Endothelial cell of umbilical vein (primary cell): Measurements from ENCODE around the gene GTF3C1. TPM values are rescaled to one million over a fixed set of nuclear protein-coding genes. Genes with fewer than 3 reads are reported as not detected.

Experiments
- BruUV-seq: library from RNA; stranded (reverse); fragments of 400-500 nt; replicated peaks from 2 replicates; lab custom pipeline; 2021; lab: Mats Ljungman, UMichigan
- CTCF ChIA-PET: fragments of 300-600, 350-600 bp; sonication (Branson Sonifier 250); formaldehyde crosslinking; loops from one replicate; lab custom pipeline; 2021; ENCODE audit warnings: antibody characterized with exemption, inconsistent platforms; lab: Charles Lee
- POLR2A ChIA-PET: fragments of 300-600, 350-600 bp; sonication (Branson Sonifier 250); formaldehyde crosslinking; loops from one replicate; lab custom pipeline; 2021; ENCODE audit warnings: antibody characterized with exemption, inconsistent platforms; lab: Charles Lee
- DNase-seq: peaks from one replicate; pipeline ENCODE4 v3.0.0-alpha.2; 2011; ENCODE audit warnings: low read depth, low spot score
- FAIRE-seq: peaks from 2 replicates; lab custom pipeline; 2011; peaks lifted over from hg19 to GRCh38; lab: Jason Lieb, UNC
- H2AFZ ChIP-seq: 2 replicates; pipeline ENCODE4 v1.6.0; 2012; ENCODE audit warnings: low read depth, low read length, control low read depth, inconsistent platforms
- H3K27ac ChIP-seq: 2 replicates; pipeline ENCODE4 v1.5.1; 2011; ENCODE audit warnings: low read depth, mild to moderate bottlenecking, control low read depth, low read length, moderate library complexity; ENCODE audit not compliant: insufficient read depth
- H3K27me3 ChIP-seq, 2 experiments: 2 replicates each; pipeline versions ENCODE4 v1.6.0 to v1.6.1; 2011; ENCODE audit warnings: low read length in 2 of 2, mixed read lengths in 1 of 2; ENCODE audit not compliant: control insufficient read depth in 2 of 2, insufficient read depth in 2 of 2
- H3K36me3 ChIP-seq, 2 experiments: 2 replicates in 1 of 2; 3 replicates in 1 of 2; pipeline ENCODE4 v1.5.1; 2011; ENCODE audit warnings: low read length in 2 of 2, mild to moderate bottlenecking in 1 of 2, moderate library complexity in 1 of 2; ENCODE audit not compliant: control insufficient read depth in 2 of 2, insufficient read depth in 2 of 2; ENCODE audit errors: extremely low read depth in 1 of 2
- H3K4me1 ChIP-seq: 3 replicates; pipeline ENCODE4 v1.5.1; 2011; ENCODE audit warnings: mild to moderate bottlenecking, low read length; ENCODE audit not compliant: control insufficient read depth, insufficient read depth; ENCODE audit errors: extremely low read depth
- H3K4me2 ChIP-seq: 2 replicates; pipeline ENCODE4 v1.6.1; 2011; ENCODE audit warnings: low read length, control low read depth, mixed read lengths; ENCODE audit not compliant: insufficient read depth
- H3K4me3 ChIP-seq, 3 experiments: fragments of 200-600 bp in 1 of 3; sonication (generic), shearing (Covaris generic) in 1 of 3; replicated peaks in 1 of 3; 2 replicates each; pipeline ENCODE4 v1.5.1; 2011 to 2016; ENCODE audit warnings: control low read depth in 3 of 3, low read length in 3 of 3, mild to moderate bottlenecking in 2 of 3, inconsistent platforms in 1 of 3, low read depth in 1 of 3, moderate library complexity in 1 of 3; ENCODE audit not compliant: insufficient read depth in 1 of 3
- H3K79me2 ChIP-seq: 2 replicates; pipeline ENCODE4 v1.6.0; 2012; ENCODE audit warnings: low read length, inconsistent platforms; ENCODE audit not compliant: control insufficient read depth, insufficient read depth
- H3K9ac ChIP-seq: replicated peaks from 2 replicates; pipeline ENCODE3; 2011; ENCODE audit warnings: low read length, control low read depth; ENCODE audit not compliant: insufficient read depth; ENCODE audit errors: extremely low read depth
- H3K9me1 ChIP-seq: replicated peaks from 3 replicates; pipeline ENCODE4 v1.6.0; 2011; ENCODE audit warnings: mild to moderate bottlenecking, low read length; ENCODE audit not compliant: control insufficient read depth, insufficient read depth; ENCODE audit errors: extremely low read depth
- H3K9me3 ChIP-seq: replicated peaks from 2 replicates; pipeline ENCODE4 v1.5.1; 2012; ENCODE audit warnings: low read length, inconsistent platforms; ENCODE audit not compliant: control insufficient read depth, insufficient read depth
- H4K20me1 ChIP-seq: replicated peaks from 2 replicates; pipeline ENCODE3; 2011; ENCODE audit warnings: mild to moderate bottlenecking, low read length; ENCODE audit not compliant: control insufficient read depth, insufficient read depth; ENCODE audit errors: extremely low read depth
- EZH2 ChIP-seq: IDR thresholded peaks from 2 replicates; pipeline ENCODE4 v1.6.1; 2012; ENCODE audit warnings: borderline replicate concordance, low read depth, mild to moderate bottlenecking, moderate library complexity, low read length, inconsistent platforms; ENCODE audit not compliant: severe bottlenecking
- FOS ChIP-seq: IDR thresholded peaks from 2 replicates; pipeline ENCODE4 v1.6.1; 2011; ENCODE audit warnings: mild to moderate bottlenecking, low read length, moderate library complexity, borderline replicate concordance; ENCODE audit not compliant: insufficient read depth
- GATA2 ChIP-seq: IDR thresholded peaks from 2 replicates; pipeline ENCODE4 v1.7.0; 2011; ENCODE audit warnings: low read depth, mild to moderate bottlenecking, moderate library complexity, mixed read lengths, low read length; ENCODE audit not compliant: insufficient read length, insufficient read depth
- JUN ChIP-seq: IDR thresholded peaks from 2 replicates; pipeline ENCODE4 v1.6.1; 2011; ENCODE audit warnings: borderline replicate concordance, low read depth; ENCODE audit not compliant: insufficient read length, insufficient read depth
- MYC ChIP-seq: IDR thresholded peaks from one replicate; pipeline ENCODE4 v1.6.1; 2011; ENCODE audit warnings: mild to moderate bottlenecking, low read depth, low read length
- POLR2A ChIP-seq: IDR thresholded peaks from 2 replicates; pipeline ENCODE4 v1.6.1; 2012; ENCODE audit warnings: low read depth, mild to moderate bottlenecking, control low read depth, low read length
- POLR2AphosphoS5 ChIP-seq: IDR thresholded peaks from 2 replicates; pipeline ENCODE4 v1.6.1; 2012; ENCODE audit warnings: low read depth, mild to moderate bottlenecking, control low read depth, low read length, moderate library complexity; ENCODE audit not compliant: insufficient read depth
- dilution Hi-C: fragments of 300-500 bp; cut with MboI; formaldehyde crosslinking; loops from one replicate; pipeline ENCODE4 v1.15.0; 2019; ENCODE audit warnings: low sequenced_read_pairs; ENCODE audit not compliant: extremely low pct_ligation_motif_present
- intact Hi-C: fragments of 100-400 bp; cut with micrococcal nuclease; formaldehyde crosslinking; loops from one replicate; pipeline ENCODE4 v1.10.0; 2022
- polyA plus RNA-seq, 4 experiments: library from polyadenylated mRNA; depleted of rRNA in 3 of 4; stranded (reverse) in 3 of 4; unstranded in 1 of 4; fragments of >200 nt; gene quantifications; 2 replicates each; pipeline versions ENCODE4 v1.2.1 to v1.2.3, GENCODE V29; 2011 to 2012; ENCODE audit warnings: missing spikeins in 1 of 4
- total RNA-seq: library from RNA; stranded (reverse); gene quantifications from 2 replicates; pipeline ENCODE4 v1.2.3, GENCODE V29; 2021

The GTF3C1 gene
- total and polyA plus RNA-seq, 2 donors (not counting 3 experiments of a cell fraction or from before 2014, with no cell fraction given), result 58.1 to 86.1 TPM

- intact Hi-C loops, result no loop called here
- peak; percentile 97 for FAIRE-seq
- peaks cover 28% of the 10 kb centered on the region for H3K4me1 ChIP-seq
- no peaks in the 10 kb centered on the region for H3K79me2 ChIP-seq
- TF ChIP-seq GATA2 (no peak), POLR2A (no peak), POLR2AphosphoS5 (peak; percentile 65), FOS (peak; percentile 96), JUN (peak; percentile 75)
- no peaks in the 10 kb centered on the region for H3K9me1 ChIP-seq
- no peaks in the 10 kb centered on the region for H3K9me3 ChIP-seq
- no peaks in the 10 kb centered on the region for H4K20me1 ChIP-seq
- H2AFZ ChIP-seq, result no peak overlapping the region
- no TSS peak for BruUV-seq
- peak overlapping the region; percentile 45 for H3K9ac ChIP-seq
- H3K27me3 ChIP-seq, result no peaks in the 10 kb centered on the region
- dilution Hi-C loops, result no loop called here
- peaks cover 23 to 29% of the 10 kb centered on the region in 2 experiments for H3K36me3 ChIP-seq
- peak overlapping the region; percentile 76 for H3K27ac ChIP-seq
- DNase-seq, result peak; percentile 74
- H3K4me3 ChIP-seq, result no peak overlapping the region
- ChIA-PET POLR2A (no interaction called here), CTCF (interaction anchor here (0.7 to 1.2 kb wide), 7 partner anchors 10 to 392 kb away, joined by 3 to 8 read pairs (median 4); no protein-coding TSS in a partner anchor)
- peak overlapping the region; percentile 35 for H3K4me2 ChIP-seq
Measured at GRCh38 chr16:27475561-27475960, 74.2 kb downstream of the GTF3C1 start.

GRCh38 chr16:27474921-27475320 lies 74.8 kb downstream of the GTF3C1 start:
- H2AFZ ChIP-seq, result no peak overlapping the region
- H3K4me3 ChIP-seq, result no peak overlapping the region
- ChIA-PET POLR2A (no interaction called here), CTCF (no interaction called here)
- H3K9ac ChIP-seq, result no peak overlapping the region
- dilution Hi-C loops, result no loop called here
- peak overlapping the region; percentile 76 for H3K27ac ChIP-seq
- no peaks in the 10 kb centered on the region for H3K27me3 ChIP-seq
- H3K4me1 ChIP-seq, result peaks cover 35% of the 10 kb centered on the region
- no peak for TF ChIP-seq FOS
- TF ChIP-seq MYC, result no peak
- no peak for TF ChIP-seq EZH2
- no peaks in the 10 kb centered on the region for H3K9me1 ChIP-seq
- DNase-seq, result no peak
- BruUV-seq, result no TSS peak
- FAIRE-seq, result no peak
- peaks cover 25 to 30% of the 10 kb centered on the region in 2 experiments for H3K36me3 ChIP-seq
- intact Hi-C loops, result no loop called here
- H4K20me1 ChIP-seq, result no peaks in the 10 kb centered on the region
- H3K9me3 ChIP-seq, result no peaks in the 10 kb centered on the region
- H3K4me2 ChIP-seq, result no peak overlapping the region
- no peaks in the 10 kb centered on the region for H3K79me2 ChIP-seq
